IMR-90 (cell line): ENCODE data around the gene MYOM1. TPM values are rescaled to one million over a fixed set of nuclear protein-coding genes. Genes with fewer than 3 reads are reported as not detected.

Source experiments
- ATAC-seq: fragments of 200-7000 bp; cut with Tn5 transposase; 2 replicates; pipeline ENCODE4 v1.9.1; 2020; ENCODE audit warnings: low read depth, mild to moderate bottlenecking, moderate library complexity
- BruUV-seq: library from RNA; stranded (reverse); fragments of 400-500 nt; replicated peaks from 2 replicates; lab custom pipeline; 2021; lab: Mats Ljungman, UMichigan
- CTCF ChIA-PET: fragments of 300-600 bp; formaldehyde crosslinking; extraction: SDS; loops from one replicate; lab custom pipeline; 2021; ENCODE audit warnings: antibody characterized with exemption; lab: Yijun Ruan, JAX
- POLR2A ChIA-PET: fragments of 300-600 bp; sonication (Branson Sonifier 250); formaldehyde crosslinking; loops from one replicate; lab custom pipeline; 2022; ENCODE audit warnings: antibody characterized with exemption; ENCODE audit not compliant: unreplicated experiment; lab: Charles Lee
- DNase-seq: peaks from one replicate; pipeline ENCODE4 v3.0.0; 2013
- H2AFZ ChIP-seq: replicated peaks from 2 replicates; pipeline ENCODE3; 2013; ENCODE audit warnings: low read length, mild to moderate bottlenecking; ENCODE audit not compliant: poor library complexity
- H2AK5ac ChIP-seq: 2 replicates; pipeline ENCODE4 v1.6.1; 2013; ENCODE audit warnings: low read depth, low read length, inconsistent platforms
- H2AK9ac ChIP-seq: replicated peaks from 2 replicates; pipeline ENCODE3; 2013; ENCODE audit warnings: mild to moderate bottlenecking, low read depth, low read length, moderate library complexity; ENCODE audit not compliant: poor library complexity
- H2BK120ac ChIP-seq: 2 replicates; pipeline ENCODE4 v1.6.1; 2013; ENCODE audit warnings: low read depth, low read length, inconsistent platforms
- H2BK15ac ChIP-seq: 3 replicates; pipeline ENCODE4 v1.6.1; 2013; ENCODE audit warnings: low read depth, low read length, inconsistent platforms
- H2BK20ac ChIP-seq: 2 replicates; pipeline ENCODE4 v1.6.1; 2013; ENCODE audit warnings: low read depth, mild to moderate bottlenecking, inconsistent platforms, low read length, moderate library complexity
- H2BK5ac ChIP-seq: 2 replicates; pipeline ENCODE4 v1.6.1; 2013; ENCODE audit warnings: mild to moderate bottlenecking, low read depth, low read length, inconsistent platforms; ENCODE audit not compliant: poor library complexity, severe bottlenecking
- H3K14ac ChIP-seq: replicated peaks from 2 replicates; pipeline ENCODE4 v1.6.1; 2013; ENCODE audit warnings: low read depth, low read length, inconsistent platforms
- H3K18ac ChIP-seq: 2 replicates; pipeline ENCODE4 v1.6.1; 2013; ENCODE audit warnings: low read depth, low read length, control low read depth
- H3K23ac ChIP-seq: 2 replicates; pipeline ENCODE4 v1.6.1; 2013; ENCODE audit warnings: low read depth, low read length, inconsistent platforms
- H3K27ac ChIP-seq: 2 replicates; pipeline ENCODE4 v1.5.1; 2013; ENCODE audit warnings: mild to moderate bottlenecking, control low read depth, low read length; ENCODE audit not compliant: insufficient read depth
- H3K27me3 ChIP-seq: 2 replicates; pipeline ENCODE4 v1.6.1; 2013; ENCODE audit warnings: low read length; ENCODE audit not compliant: control insufficient read depth, insufficient read depth
- H3K36me3 ChIP-seq: 2 replicates; pipeline ENCODE4 v1.6.1; 2013; ENCODE audit warnings: low read length, mixed read lengths; ENCODE audit not compliant: control insufficient read depth, insufficient read depth
- H3K4ac ChIP-seq: 2 replicates; pipeline ENCODE4 v1.6.1; 2013; ENCODE audit warnings: low read depth, low read length, inconsistent platforms
- H3K4me1 ChIP-seq: 2 replicates; pipeline ENCODE4 v1.6.1; 2013; ENCODE audit warnings: low read length, mixed read lengths; ENCODE audit not compliant: control insufficient read depth, insufficient read depth
- H3K4me2 ChIP-seq: 2 replicates; pipeline ENCODE4 v1.6.1; 2013; ENCODE audit warnings: low read depth, mild to moderate bottlenecking, control low read depth, low read length, moderate library complexity
- H3K4me3 ChIP-seq: 2 replicates; pipeline ENCODE4 v1.5.1; 2013; ENCODE audit warnings: low read depth, mild to moderate bottlenecking, control low read depth, low read length, moderate library complexity; ENCODE audit not compliant: insufficient read depth
- H3K56ac ChIP-seq: 2 replicates; pipeline ENCODE4 v1.6.1; 2013; ENCODE audit warnings: low read length, inconsistent platforms; ENCODE audit not compliant: insufficient read depth; ENCODE audit errors: extremely low read depth
- H3K79me1 ChIP-seq, 2 experiments: 2 replicates each; pipeline ENCODE4 v1.6.1; 2013; ENCODE audit warnings: low read length in 2 of 2, inconsistent platforms in 1 of 2, low read depth in 1 of 2
- H3K9ac ChIP-seq: 2 replicates; pipeline ENCODE4 v1.6.1; 2013; ENCODE audit warnings: low read depth, low read length, control low read depth
- H3K9me1 ChIP-seq: 2 replicates; pipeline ENCODE4 v1.6.1; 2013; ENCODE audit warnings: low read length, inconsistent platforms; ENCODE audit not compliant: insufficient read depth
- H3K9me3 ChIP-seq: 2 replicates; pipeline ENCODE4 v1.6.1; 2013; ENCODE audit warnings: low read length; ENCODE audit not compliant: control insufficient read depth, insufficient read depth
- H4K20me1 ChIP-seq: 2 replicates; pipeline ENCODE4 v1.6.1; 2013; ENCODE audit warnings: low read length, inconsistent platforms; ENCODE audit not compliant: insufficient read depth
- H4K5ac ChIP-seq: 2 replicates; pipeline ENCODE4 v1.6.1; 2013; ENCODE audit warnings: mild to moderate bottlenecking, low read depth, low read length, control low read depth
- H4K8ac ChIP-seq, 2 experiments: 2 replicates each; pipeline ENCODE4 v1.6.1; 2013; ENCODE audit warnings: low read depth in 2 of 2, low read length in 2 of 2, control low read depth in 1 of 2, inconsistent platforms in 1 of 2
- H4K91ac ChIP-seq: 2 replicates; pipeline ENCODE4 v1.6.1; 2013; ENCODE audit warnings: low read depth, low read length, inconsistent platforms; ENCODE audit not compliant: insufficient read depth
- BHLHE40 ChIP-seq: fragments of 150-350 bp; IDR thresholded peaks from 2 replicates; pipeline ENCODE4 v1.6.1; 2016; ENCODE audit warnings: mild to moderate bottlenecking, low read depth, low read length
- CEBPB ChIP-seq: IDR thresholded peaks from 2 replicates; pipeline ENCODE4 v1.6.1; 2012; ENCODE audit warnings: low read depth, low read length, improper control_type of control experiment
- CHD1 ChIP-seq: IDR thresholded peaks from 2 replicates; pipeline ENCODE4 v1.6.1; 2012; ENCODE audit warnings: low read depth, low read length, improper control_type of control experiment
- FOS ChIP-seq: fragments of 150-350 bp; IDR thresholded peaks from 2 replicates; pipeline ENCODE4 v1.6.1; 2016; ENCODE audit warnings: low read depth, low read length
- MAFK ChIP-seq: IDR thresholded peaks from 2 replicates; pipeline ENCODE4 v1.6.1; 2012; ENCODE audit warnings: low read depth, low read length, improper control_type of control experiment
- MAZ ChIP-seq: IDR thresholded peaks from 2 replicates; pipeline ENCODE4 v1.6.1; 2012; ENCODE audit warnings: low read depth, mild to moderate bottlenecking, low read length, improper control_type of control experiment, moderate library complexity, borderline replicate concordance
- MXI1 ChIP-seq: IDR thresholded peaks from 2 replicates; pipeline ENCODE4 v1.6.1; 2012; ENCODE audit warnings: low read depth, mild to moderate bottlenecking, low read length, moderate library complexity, borderline replicate concordance
- NFE2L2 ChIP-seq: fragments of 150-350 bp; IDR thresholded peaks from 2 replicates; pipeline ENCODE4 v1.6.1; 2016; ENCODE audit warnings: low read depth, mild to moderate bottlenecking, low read length
- POLR2A ChIP-seq: IDR thresholded peaks from 2 replicates; pipeline ENCODE4 v1.6.1; 2012; ENCODE audit warnings: mild to moderate bottlenecking, low read depth, low read length
- RAD21 ChIP-seq: IDR thresholded peaks from 2 replicates; pipeline ENCODE4 v1.6.1; 2012; ENCODE audit warnings: low read length, improper control_type of control experiment
- RCOR1 ChIP-seq: IDR thresholded peaks from 2 replicates; pipeline ENCODE4 v1.6.1; 2012; ENCODE audit warnings: mild to moderate bottlenecking, low read length, improper control_type of control experiment; ENCODE audit not compliant: insufficient replicate concordance
- RFX5 ChIP-seq: IDR thresholded peaks from 2 replicates; pipeline ENCODE4 v1.8.0; 2012; ENCODE audit warnings: low read depth, mild to moderate bottlenecking, low read length, moderate library complexity
- SMC3 ChIP-seq: fragments of 150-350 bp; IDR thresholded peaks from 2 replicates; pipeline ENCODE4 v1.6.1; 2016; ENCODE audit warnings: low read depth, mild to moderate bottlenecking, antibody characterized with exemption, low read length, moderate library complexity
- WGBS, 2 experiments: methylation state at CpG; one replicate each; pipeline versions ENCODE4 v1.1.5 to v1.1.7; 2013; ENCODE audit warnings: missing lambda C conversion rate in 2 of 2; ENCODE audit not compliant: insufficient read length in 1 of 2; ENCODE audit errors: extremely low coverage in 2 of 2; 5-methylcytosine and 5-hydroxymethylcytosine counted together
- dilution Hi-C: fragments of 300-500 bp; cut with HindIII; formaldehyde crosslinking; loops from one replicate; pipeline ENCODE4 v1.14.3; 2018; ENCODE audit warnings: low sequenced_read_pairs; ENCODE audit not compliant: unreplicated experiment
- in situ Hi-C: fragments of 300-500 bp; cut with MboI; formaldehyde crosslinking; loops from 3 replicates; pipeline ENCODE4 v1.14.3; 2019; ENCODE audit warnings: low sequenced_read_pairs, inconsistent platforms, mixed read lengths
- intact Hi-C: fragments of 100-400 bp; cut with micrococcal nuclease; formaldehyde crosslinking; loops from 2 replicates; pipeline ENCODE4 v1.10.0; 2022
- polyA plus RNA-seq, 3 experiments: library from polyadenylated mRNA; depleted of rRNA; stranded (reverse); fragments of >200 nt; gene quantifications; 2 replicates each; pipeline ENCODE4 v1.2.3, GENCODE V29; 2012; ENCODE audit warnings: low replicate concordance in 1 of 3
- total RNA-seq: library from RNA; depleted of rRNA; stranded (reverse); fragments of >200 nt; gene quantifications from 2 replicates; pipeline ENCODE4 v1.2.3, GENCODE V29; 2012
- TF ChIP-seq, protein P1 (sequence below): fragments of 150-350 bp; IDR thresholded peaks from 2 replicates; pipeline ENCODE4 v1.6.1; 2017; ENCODE audit warnings: mild to moderate bottlenecking, antibody characterized with exemption, low read length, low read depth
- TF ChIP-seq, protein P2 (sequence below): conservative IDR thresholded peaks from 2 replicates; pipeline ENCODE4 v1.5.1; 2012; ENCODE audit warnings: mild to moderate bottlenecking, low read depth, low read length, improper control_type of control experiment
- TF ChIP-seq, protein P3 (sequence below): fragments of 150-350 bp; IDR thresholded peaks from 2 replicates; pipeline ENCODE4 v1.6.1; 2016; ENCODE audit warnings: low read depth, mild to moderate bottlenecking, low read length, moderate library complexity, borderline replicate concordance

The MYOM1 gene
- total and polyA plus RNA-seq, 2 of the 4 experiments (the other 2 are of a cell fraction) = under 0.01 to 0.10 TPM

DNA sequence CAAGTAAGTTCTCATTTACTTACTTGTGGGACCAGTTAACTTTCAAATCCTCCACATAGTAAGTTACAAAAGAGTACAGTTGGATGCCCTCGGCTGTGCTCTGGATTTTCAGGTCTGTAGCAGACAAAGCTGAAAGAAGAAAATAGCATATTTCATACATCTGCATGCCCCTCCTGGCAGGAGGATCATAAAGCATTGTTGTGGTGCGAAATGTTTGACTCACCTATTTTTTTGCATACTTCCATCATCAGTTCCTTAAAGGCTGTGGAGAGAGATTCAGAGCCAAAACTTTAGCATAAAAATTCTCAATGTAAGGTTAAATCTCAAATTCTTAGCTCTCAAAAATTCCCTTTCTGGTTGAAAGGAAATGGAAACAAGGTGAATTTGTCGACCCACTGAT lies 136.0 kb downstream of the MYOM1 start:
- in situ Hi-C loops = no loop called here
- no peak overlapping the region for H4K5ac ChIP-seq
- DNase-seq (no peak), ATAC-seq (no peak)
- H3K4me1 ChIP-seq = peaks cover 1% of the 10 kb centered on the region; the same call in 1 of the 2 replicates
- CTCF ChIA-PET = interaction anchor here (0.9 kb wide), 1 partner anchor 66 kb away, joined by 3 read pairs; no protein-coding TSS in a partner anchor
- H3K36me3 ChIP-seq = no peaks in the 10 kb centered on the region
- no peak overlapping the region for H2BK5ac ChIP-seq
- no peak overlapping the region for H2BK15ac ChIP-seq
- H3K4me3 ChIP-seq = no peak overlapping the region
- H2AK5ac ChIP-seq = no peak overlapping the region
- H3K27me3 ChIP-seq = no peaks in the 10 kb centered on the region; the same call in 1 of the 2 replicates
- POLR2A ChIA-PET = no interaction called here
- no peak overlapping the region for H3K27ac ChIP-seq
- no peak overlapping the region for H3K9ac ChIP-seq
- BruUV-seq = no TSS peak
- H2BK120ac ChIP-seq = no peak overlapping the region
- no peaks in the 10 kb centered on the region for H4K20me1 ChIP-seq
- H3K4me2 ChIP-seq = no peak overlapping the region
- H3K9me3 ChIP-seq = no peaks in the 10 kb centered on the region
- dilution Hi-C loops = no loop called here
- peaks cover 9% of the 10 kb centered on the region; the same call in 1 of the 2 replicates for H3K9me1 ChIP-seq
- no peak overlapping the region for H3K18ac ChIP-seq
- no peak overlapping the region for H4K8ac ChIP-seq
- no peaks in the 10 kb centered on the region for H3K79me1 ChIP-seq
- intact Hi-C loops = loop anchor here (1.0 kb wide), 1 partner anchor 9 kb away; no protein-coding TSS in a partner anchor
- no CpG with 5 or more reads among the region's 3 CpGs for WGBS, 2 experiments
- TF ChIP-seq FOS (no peak), MAZ (no peak), NFE2L2 (no peak), BHLHE40 (no peak), CEBPB (no peak), SMC3 (no peak), RFX5 (no peak), POLR2A (no peak), RCOR1 (no peak), MAFK (no peak), RAD21 (no peak), MXI1 (no peak), CHD1 (no peak)
- TF ChIP-seq, protein P1, sequence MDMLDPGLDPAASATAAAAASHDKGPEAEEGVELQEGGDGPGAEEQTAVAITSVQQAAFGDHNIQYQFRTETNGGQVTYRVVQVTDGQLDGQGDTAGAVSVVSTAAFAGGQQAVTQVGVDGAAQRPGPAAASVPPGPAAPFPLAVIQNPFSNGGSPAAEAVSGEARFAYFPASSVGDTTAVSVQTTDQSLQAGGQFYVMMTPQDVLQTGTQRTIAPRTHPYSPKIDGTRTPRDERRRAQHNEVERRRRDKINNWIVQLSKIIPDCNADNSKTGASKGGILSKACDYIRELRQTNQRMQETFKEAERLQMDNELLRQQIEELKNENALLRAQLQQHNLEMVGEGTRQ = no peak
- TF ChIP-seq, protein P2, sequence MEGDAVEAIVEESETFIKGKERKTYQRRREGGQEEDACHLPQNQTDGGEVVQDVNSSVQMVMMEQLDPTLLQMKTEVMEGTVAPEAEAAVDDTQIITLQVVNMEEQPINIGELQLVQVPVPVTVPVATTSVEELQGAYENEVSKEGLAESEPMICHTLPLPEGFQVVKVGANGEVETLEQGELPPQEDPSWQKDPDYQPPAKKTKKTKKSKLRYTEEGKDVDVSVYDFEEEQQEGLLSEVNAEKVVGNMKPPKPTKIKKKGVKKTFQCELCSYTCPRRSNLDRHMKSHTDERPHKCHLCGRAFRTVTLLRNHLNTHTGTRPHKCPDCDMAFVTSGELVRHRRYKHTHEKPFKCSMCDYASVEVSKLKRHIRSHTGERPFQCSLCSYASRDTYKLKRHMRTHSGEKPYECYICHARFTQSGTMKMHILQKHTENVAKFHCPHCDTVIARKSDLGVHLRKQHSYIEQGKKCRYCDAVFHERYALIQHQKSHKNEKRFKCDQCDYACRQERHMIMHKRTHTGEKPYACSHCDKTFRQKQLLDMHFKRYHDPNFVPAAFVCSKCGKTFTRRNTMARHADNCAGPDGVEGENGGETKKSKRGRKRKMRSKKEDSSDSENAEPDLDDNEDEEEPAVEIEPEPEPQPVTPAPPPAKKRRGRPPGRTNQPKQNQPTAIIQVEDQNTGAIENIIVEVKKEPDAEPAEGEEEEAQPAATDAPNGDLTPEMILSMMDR = no peak
- TF ChIP-seq, protein P3, sequence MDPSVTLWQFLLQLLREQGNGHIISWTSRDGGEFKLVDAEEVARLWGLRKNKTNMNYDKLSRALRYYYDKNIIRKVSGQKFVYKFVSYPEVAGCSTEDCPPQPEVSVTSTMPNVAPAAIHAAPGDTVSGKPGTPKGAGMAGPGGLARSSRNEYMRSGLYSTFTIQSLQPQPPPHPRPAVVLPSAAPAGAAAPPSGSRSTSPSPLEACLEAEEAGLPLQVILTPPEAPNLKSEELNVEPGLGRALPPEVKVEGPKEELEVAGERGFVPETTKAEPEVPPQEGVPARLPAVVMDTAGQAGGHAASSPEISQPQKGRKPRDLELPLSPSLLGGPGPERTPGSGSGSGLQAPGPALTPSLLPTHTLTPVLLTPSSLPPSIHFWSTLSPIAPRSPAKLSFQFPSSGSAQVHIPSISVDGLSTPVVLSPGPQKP = no peak
- H2AFZ ChIP-seq = no peak overlapping the region
- H3K4ac ChIP-seq = no peak overlapping the region
- no peak overlapping the region; the same call in 1 of the 2 replicates for H3K14ac ChIP-seq
- no peak overlapping the region for H2AK9ac ChIP-seq
- H3K23ac ChIP-seq = no peak overlapping the region
- H3K56ac ChIP-seq = no peak overlapping the region
- H2BK20ac ChIP-seq = no peak overlapping the region
- H4K91ac ChIP-seq = no peak overlapping the region
